HG03095 (cell line): ENCODE data around the gene OR2L13.
"Not testable (repeated sequence)": the region's sequence is repeated elsewhere in the genome, so short reads cannot be mapped to it uniquely, and the experiment has no call there.

ENCODE experiments used
- ATAC-seq: cut with Tn5 transposase; IDR thresholded peaks from one replicate; pipeline ENCODE4 v1.9.1; 2021; ENCODE audit warnings: moderate library complexity; ENCODE audit not compliant: unreplicated experiment

OR2L13 gene

GRCh38 chr1:248094884-248095283, at the start of gene OR2L13:
OR2L13 (plus strand) TSS chr1:248095184; CDS start chr1:248099376, 4,192 bp downstream.
- ATAC-seq: no peak

GRCh38 chr1:248045209-248045608, 49.8 kb upstream of the OR2L13 start:
- no peak for ATAC-seq

- ATAC-seq: no peak
These were observed 48.4 kb upstream of the OR2L13 start, which contains the start of gene OR2L3 for GRCh38 chr1:248046536-248046935. OR2L3 (plus strand) TSS chr1:248046836; CDS start chr1:248060682, 13,846 bp downstream.

GRCh38 chr1:248047008-248047407, 48.0 kb upstream of the OR2L13 start:
- ATAC-seq: no peak

- ATAC-seq: no peak
These were observed 40.3 kb upstream of the OR2L13 start for GRCh38 chr1:248054671-248055070.

GRCh38 chr1:248055261-248055660, 39.7 kb upstream of the OR2L13 start:
- no peak for ATAC-seq

GRCh38 chr1:248065071-248065470, 29.9 kb upstream of the OR2L13 start:
- no peak for ATAC-seq

GRCh38 chr1:248065604-248066003, 29.4 kb upstream of the OR2L13 start:
- ATAC-seq: no peak

- ATAC-seq: not testable (repeated sequence)
These were observed 11.1 kb upstream of the OR2L13 start for GRCh38 chr1:248083864-248084263.

- no peak for ATAC-seq
These were observed 3.5 kb downstream of the OR2L13 start for GRCh38 chr1:248098529-248098928.

- ATAC-seq: no peak
These were observed 7.9 kb downstream of the OR2L13 start for GRCh38 chr1:248102847-248103246.

GRCh38 chr1:248111157-248111556, 16.2 kb downstream of the OR2L13 start:
- ATAC-seq: no peak

GRCh38 chr1:248114890-248115289, 19.9 kb downstream of the OR2L13 start:
- ATAC-seq: no peak

- no peak for ATAC-seq
These were observed 32.7 kb downstream of the OR2L13 start for GRCh38 chr1:248127653-248128052.

GRCh38 chr1:248136811-248137210, 41.8 kb downstream of the OR2L13 start:
- ATAC-seq: no peak

GRCh38 chr1:248140846-248141245, 45.9 kb downstream of the OR2L13 start:
- no peak for ATAC-seq

GRCh38 chr1:248143311-248143710, 48.3 kb downstream of the OR2L13 start:
- no peak for ATAC-seq

- no peak for ATAC-seq
These were observed 49.7 kb downstream of the OR2L13 start, which contains the start of gene OR2M5 for GRCh38 chr1:248144513-248145198. OR2M5 (plus strand) TSS chr1:248145148; CDS start chr1:248145148, 0 bp downstream.
